Neural progenitor cell (in vitro differentiated cells): Measurements from ENCODE around the gene GAS2L3.

ENCODE experiments used
- EZH2 ChIP-seq: fragments of 200-600 bp; sonication (generic); IDR thresholded peaks from 2 replicates; pipeline ENCODE4 v1.6.1; 2017; ENCODE audit warnings: antibody characterized with exemption, mild to moderate bottlenecking, moderate library complexity
- EZH2phosphoT487 ChIP-seq: fragments of 200-600 bp; sonication (generic); IDR thresholded peaks from 2 replicates; pipeline ENCODE4 v1.6.1; 2017; ENCODE audit warnings: antibody characterized with exemption
- TF ChIP-seq, protein P1 (sequence below): fragments of 200-600 bp; sonication (generic); IDR thresholded peaks from 2 replicates; pipeline ENCODE4 v1.5.1; 2017; ENCODE audit warnings: antibody characterized with exemption, mild to moderate bottlenecking

DNA sequence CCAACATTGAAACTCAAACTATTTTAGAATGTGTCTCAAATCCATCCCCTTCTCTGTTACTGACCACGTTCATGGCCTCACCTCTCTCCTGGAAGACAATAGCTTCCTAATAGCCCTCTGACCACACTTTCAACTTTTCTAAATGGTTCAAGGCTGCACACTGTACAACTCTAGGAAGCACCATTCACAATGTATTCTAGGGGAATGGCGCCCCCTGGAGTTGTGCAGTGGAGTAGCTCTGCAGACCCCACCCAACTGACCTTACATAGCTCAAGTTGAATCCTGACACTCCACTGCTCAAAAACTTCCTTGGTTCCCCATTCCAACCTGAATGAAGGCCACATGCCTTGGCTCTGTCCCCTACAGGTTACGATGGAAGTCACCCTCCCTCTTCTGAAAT is 77.6 kb downstream of the GAS2L3 start:
- TF ChIP-seq, protein P1, sequence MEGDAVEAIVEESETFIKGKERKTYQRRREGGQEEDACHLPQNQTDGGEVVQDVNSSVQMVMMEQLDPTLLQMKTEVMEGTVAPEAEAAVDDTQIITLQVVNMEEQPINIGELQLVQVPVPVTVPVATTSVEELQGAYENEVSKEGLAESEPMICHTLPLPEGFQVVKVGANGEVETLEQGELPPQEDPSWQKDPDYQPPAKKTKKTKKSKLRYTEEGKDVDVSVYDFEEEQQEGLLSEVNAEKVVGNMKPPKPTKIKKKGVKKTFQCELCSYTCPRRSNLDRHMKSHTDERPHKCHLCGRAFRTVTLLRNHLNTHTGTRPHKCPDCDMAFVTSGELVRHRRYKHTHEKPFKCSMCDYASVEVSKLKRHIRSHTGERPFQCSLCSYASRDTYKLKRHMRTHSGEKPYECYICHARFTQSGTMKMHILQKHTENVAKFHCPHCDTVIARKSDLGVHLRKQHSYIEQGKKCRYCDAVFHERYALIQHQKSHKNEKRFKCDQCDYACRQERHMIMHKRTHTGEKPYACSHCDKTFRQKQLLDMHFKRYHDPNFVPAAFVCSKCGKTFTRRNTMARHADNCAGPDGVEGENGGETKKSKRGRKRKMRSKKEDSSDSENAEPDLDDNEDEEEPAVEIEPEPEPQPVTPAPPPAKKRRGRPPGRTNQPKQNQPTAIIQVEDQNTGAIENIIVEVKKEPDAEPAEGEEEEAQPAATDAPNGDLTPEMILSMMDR = peak; percentile 43
- TF ChIP-seq EZH2 = no peak
- no peak for TF ChIP-seq EZH2phosphoT487
